Effector memory CD4-positive, alpha-beta T cell (primary cell): ENCODE results near the gene CCNB2.

ENCODE experiments used
- DNase-seq, 3 donors: peaks; one replicate each; pipeline ENCODE4 v3.0.0-alpha.2; 2020
- H3K27ac ChIP-seq: 2 replicates; pipeline ENCODE4 v1.7.0; 2013; ENCODE audit warnings: mild to moderate bottlenecking, low read length, moderate library complexity; ENCODE audit not compliant: insufficient read depth, poor library complexity, severe bottlenecking
- H3K27me3 ChIP-seq: replicated peaks from 2 replicates; pipeline ENCODE4 v1.7.0; 2013; ENCODE audit warnings: mild to moderate bottlenecking, low read length; ENCODE audit not compliant: insufficient read depth, control insufficient read depth, poor library complexity, severe bottlenecking
- H3K36me3 ChIP-seq: 2 replicates; pipeline ENCODE4 v1.7.0; 2013; ENCODE audit warnings: mild to moderate bottlenecking, low read length, moderate library complexity; ENCODE audit not compliant: control insufficient read depth, insufficient read depth
- H3K4me1 ChIP-seq: 2 replicates; pipeline ENCODE4 v1.7.0; 2013; ENCODE audit warnings: low read length, mild to moderate bottlenecking; ENCODE audit not compliant: control insufficient read depth, insufficient read depth, poor library complexity, severe bottlenecking
- H3K4me3 ChIP-seq: 2 replicates; pipeline ENCODE4 v1.7.0; 2013; ENCODE audit warnings: low read length, low read depth, mild to moderate bottlenecking; ENCODE audit not compliant: insufficient read depth, poor library complexity, severe bottlenecking
- H3K9me3 ChIP-seq: 2 replicates; pipeline ENCODE4 v1.7.0; 2013; ENCODE audit warnings: mild to moderate bottlenecking, low read length, moderate library complexity; ENCODE audit not compliant: control insufficient read depth

The CCNB2 gene

DNA sequence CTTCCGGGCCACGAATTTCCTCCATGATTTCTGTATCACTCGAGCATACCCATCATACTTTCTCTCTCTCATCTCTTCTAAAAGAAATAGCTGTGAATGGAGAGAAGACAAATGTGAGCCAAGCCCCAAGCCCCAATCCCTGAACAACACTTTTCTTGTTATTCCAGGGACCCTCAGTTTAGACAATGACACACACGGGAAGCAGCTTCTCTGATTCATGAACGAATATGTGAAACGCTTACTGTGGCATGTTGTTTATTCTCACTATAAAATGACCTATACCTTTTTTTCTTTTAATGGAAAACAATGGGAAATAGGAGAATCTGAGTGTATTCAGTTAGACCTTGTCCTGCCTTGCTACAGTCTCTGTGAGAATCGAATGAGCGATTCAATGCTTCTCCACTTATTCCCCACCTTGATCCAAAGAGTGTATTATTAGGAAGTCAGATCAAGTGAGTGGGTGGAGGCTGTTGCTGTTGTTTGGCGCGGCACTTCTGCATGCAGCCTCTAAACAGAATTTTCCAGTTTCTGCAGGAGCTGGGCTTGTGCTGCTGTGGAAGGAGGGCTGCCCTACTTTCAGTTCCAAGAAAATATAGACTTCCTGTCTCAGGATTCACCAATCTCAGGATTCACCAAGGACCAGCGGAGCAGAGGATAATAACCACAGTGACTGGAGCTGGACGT, 69.3 kb downstream of the CCNB2 start:
- no peaks in the 10 kb centered on the region for H3K9me3 ChIP-seq
- no peak for DNase-seq
- no peak overlapping the region for H3K27ac ChIP-seq
- H3K4me1 ChIP-seq: no peaks in the 10 kb centered on the region
- no peak overlapping the region for H3K4me3 ChIP-seq
- no peaks in the 10 kb centered on the region for H3K27me3 ChIP-seq
- no peaks in the 10 kb centered on the region for H3K36me3 ChIP-seq
